Peyer's patch (tissue), 4 donors: ENCODE results near the gene LATS1.
"Not testable (repeated sequence)": the region's sequence is repeated elsewhere in the genome, so short reads cannot be mapped to it uniquely, and the experiment has no call there.

Experiments
- CTCF ChIP-seq, 6 experiments: fragments of 450-650 bp in 4 of 6; fragments of 200-600 bp in 2 of 6; sonication (generic) in 1 of 6; IDR thresholded peaks; one replicate each; pipeline ENCODE4 v1.5.1; 2017 to 2019; ENCODE audit warnings: antibody characterized with exemption in 6 of 6, mild to moderate bottlenecking in 3 of 6, moderate library complexity in 1 of 6
- POLR2A ChIP-seq, 2 donors: fragments of 450-650 bp; IDR thresholded peaks; one replicate each; pipeline ENCODE4 v1.5.1; 2017; ENCODE audit warnings: antibody characterized with exemption in 2 of 2, mild to moderate bottlenecking in 2 of 2, moderate library complexity in 2 of 2

GRCh38 chr6:149681845-149682244, 36.1 kb downstream of the LATS1 start:
- not testable (repeated sequence) for TF ChIP-seq CTCF, POLR2A (IDR thresholded peaks at IDR 0.05)
